GM21576 (cell line): ENCODE measurements around the gene BAZ2B.

Experiments used
- ATAC-seq: cut with Tn5 transposase; IDR thresholded peaks from one replicate; pipeline ENCODE4 v1.9.1; 2021; ENCODE audit warnings: mild to moderate bottlenecking, moderate library complexity; ENCODE audit not compliant: unreplicated experiment

BAZ2B gene

GRCh38 chr2:159617646-159618045 is 1.3 kb upstream of the BAZ2B start:
- no peak for ATAC-seq

- no peak for ATAC-seq
Measured at GRCh38 chr2:159617100-159617499, 752 bp upstream of the BAZ2B start.

GRCh38 chr2:159615367-159616285 is 722 bp downstream of the BAZ2B start:
- peak; percentile 55 for ATAC-seq

GRCh38 chr2:159614534-159615366 is 1.6 kb downstream of the BAZ2B start:
- peak; percentile 14 for ATAC-seq

GRCh38 chr2:159613651-159614285 is 2.6 kb downstream of the BAZ2B start:
- ATAC-seq, result no peak

- ATAC-seq, result no peak
Measured at GRCh38 chr2:159613091-159613490, 3.3 kb downstream of the BAZ2B start.

- no peak for ATAC-seq
Measured at GRCh38 chr2:159612255-159612901, 4.0 kb downstream of the BAZ2B start.

- no peak for ATAC-seq
Measured at GRCh38 chr2:159609811-159610549, 6.4 kb downstream of the BAZ2B start.

- no peak for ATAC-seq
Measured at GRCh38 chr2:159608723-159609308, 7.5 kb downstream of the BAZ2B start.

- ATAC-seq, result no peak
Measured at GRCh38 chr2:159608108-159608507, 8.2 kb downstream of the BAZ2B start.

- ATAC-seq, result no peak
Measured at GRCh38 chr2:159606287-159606686, 10.1 kb downstream of the BAZ2B start.

- ATAC-seq, result no peak
Measured at GRCh38 chr2:159605441-159606178, 10.7 kb downstream of the BAZ2B start.

- ATAC-seq, result no peak
Measured at GRCh38 chr2:159604159-159604558, 12.2 kb downstream of the BAZ2B start.

GRCh38 chr2:159600752-159601151 is 15.6 kb downstream of the BAZ2B start:
- ATAC-seq, result no peak

GRCh38 chr2:159595410-159596046 is 20.8 kb downstream of the BAZ2B start:
- ATAC-seq, result no peak

GRCh38 chr2:159592441-159592840 is 23.9 kb downstream of the BAZ2B start:
- ATAC-seq, result no peak

GRCh38 chr2:159591221-159591620 is 25.1 kb downstream of the BAZ2B start:
- no peak for ATAC-seq

GRCh38 chr2:159589286-159589685 is 27.1 kb downstream of the BAZ2B start:
- no peak for ATAC-seq

- ATAC-seq, result no peak
Measured at GRCh38 chr2:159586034-159586433, 30.3 kb downstream of the BAZ2B start.
